H1 (cell line): Measurements from ENCODE around the gene POLN. TPM values are rescaled to one million over a fixed set of nuclear protein-coding genes. Genes with fewer than 3 reads are reported as not detected.

ENCODE experiments used
- CTCF ChIA-PET: fragments of 300-600 bp; sonication (Branson Sonifier 250); formaldehyde crosslinking; loops from one replicate; lab custom pipeline; 2021; ENCODE audit not compliant: partially characterized antibody; lab: Charles Lee
- POLR2A ChIA-PET: fragments of 300-600 bp; sonication (Branson Sonifier 250); formaldehyde crosslinking; loops from one replicate; lab custom pipeline; 2021; ENCODE audit warnings: inconsistent platforms; ENCODE audit not compliant: partially characterized antibody; lab: Charles Lee
- DNase-seq, 2 experiments: peaks; one replicate each; pipeline versions ENCODE4 v3.0.0 to v3.0.0-alpha.2; 2010 to 2022; ENCODE audit warnings: low spot score in 2 of 2, low read depth in 1 of 2, mixed read lengths in 1 of 2
- FAIRE-seq: peaks from 2 replicates; lab custom pipeline; 2011; peaks lifted over from hg19 to GRCh38; lab: Jason Lieb, UNC
- H2AFZ ChIP-seq: 2 replicates; pipeline ENCODE4 v1.8.1; 2012; ENCODE audit warnings: low read length, inconsistent platforms
- H2AK5ac ChIP-seq: 2 replicates; pipeline ENCODE4 v1.6.1; 2013; ENCODE audit warnings: low read depth, low read length
- H2BK120ac ChIP-seq: replicated peaks from 2 replicates; pipeline ENCODE3; 2013; ENCODE audit warnings: low read depth, low read length, inconsistent platforms
- H2BK12ac ChIP-seq: 2 replicates; pipeline ENCODE4 v1.6.1; 2013; ENCODE audit warnings: low read depth, low read length
- H2BK15ac ChIP-seq: 2 replicates; pipeline ENCODE4 v1.6.1; 2013; ENCODE audit warnings: low read length
- H2BK20ac ChIP-seq: 2 replicates; pipeline ENCODE4 v1.6.1; 2013; ENCODE audit warnings: low read length
- H2BK5ac ChIP-seq: 2 replicates; pipeline ENCODE4 v1.6.1; 2013; ENCODE audit warnings: low read depth, low read length
- H3K14ac ChIP-seq: 2 replicates; pipeline ENCODE4 v1.6.1; 2013; ENCODE audit warnings: inconsistent platforms; ENCODE audit not compliant: insufficient read length
- H3K18ac ChIP-seq: 2 replicates; pipeline ENCODE4 v1.6.1; 2013; ENCODE audit warnings: low read length; ENCODE audit errors: extremely low read depth
- H3K23ac ChIP-seq: 2 replicates; pipeline ENCODE4 v1.6.1; 2013; ENCODE audit warnings: inconsistent platforms; ENCODE audit not compliant: insufficient read length
- H3K23me2 ChIP-seq: 2 replicates; pipeline ENCODE4 v1.6.1; 2013; ENCODE audit warnings: low read depth, low read length
- H3K27ac ChIP-seq: 2 replicates; pipeline ENCODE4 v1.6.1; 2011; ENCODE audit warnings: low read depth, low read length, inconsistent platforms
- H3K27me3 ChIP-seq, 4 experiments: replicated peaks in 1 of 4; 1 replicate in 1 of 4; 2 replicates in 3 of 4; pipeline versions ENCODE4 v1.6.1 to v1.8.1; 2011 to 2013; ENCODE audit warnings: low read length in 3 of 4, mild to moderate bottlenecking in 3 of 4, inconsistent platforms in 2 of 4, mixed read lengths in 2 of 4, moderate library complexity in 1 of 4; ENCODE audit not compliant: control insufficient read depth in 3 of 4, insufficient read depth in 3 of 4; ENCODE audit errors: extremely low read depth in 1 of 4
- H3K36me3 ChIP-seq, 4 experiments: 2 replicates each; pipeline versions ENCODE4 v1.6.1 to v1.8.1; 2011 to 2013; ENCODE audit warnings: mild to moderate bottlenecking in 4 of 4, low read length in 3 of 4, moderate library complexity in 2 of 4, control low read depth in 1 of 4, inconsistent platforms in 1 of 4; ENCODE audit not compliant: insufficient read depth in 4 of 4, control insufficient read depth in 2 of 4
- H3K4ac ChIP-seq: replicated peaks from 2 replicates; pipeline ENCODE3; 2013; ENCODE audit warnings: low read length, low read depth, mixed read lengths, inconsistent platforms; ENCODE audit not compliant: insufficient read length
- H3K4me1 ChIP-seq, 4 experiments: replicated peaks in 1 of 4; 1 replicate in 1 of 4; 2 replicates in 3 of 4; pipeline versions ENCODE4 v1.6.1 to v1.8.1; 2011 to 2013; ENCODE audit warnings: low read length in 3 of 4, inconsistent platforms in 2 of 4, mixed read lengths in 1 of 4; ENCODE audit not compliant: insufficient read depth in 4 of 4, control insufficient read depth in 3 of 4
- H3K4me2 ChIP-seq, 2 experiments: 2 replicates each; pipeline versions ENCODE4 v1.6.1 to v1.8.1; 2011 to 2013; ENCODE audit warnings: low read depth in 2 of 2, low read length in 2 of 2, control low read depth in 1 of 2, inconsistent platforms in 1 of 2, mild to moderate bottlenecking in 1 of 2; ENCODE audit not compliant: insufficient read depth in 1 of 2
- H3K4me3 ChIP-seq, 4 experiments: fragments of 200-600, 300-600 bp in 1 of 4; sonication (generic), shearing (Covaris generic), sonication (Bioruptor Twin) in 1 of 4; 2 replicates each; pipeline versions ENCODE4 v1.5.1 to v1.8.1; 2011 to 2016; ENCODE audit warnings: low read length in 4 of 4, low read depth in 3 of 4, control low read depth in 2 of 4, inconsistent platforms in 2 of 4, mild to moderate bottlenecking in 2 of 4, mixed read lengths in 1 of 4, moderate library complexity in 1 of 4; ENCODE audit not compliant: insufficient read depth in 2 of 4; ENCODE audit errors: extremely low read depth in 1 of 4
- H3K56ac ChIP-seq: replicated peaks from 2 replicates; pipeline ENCODE3; 2013; ENCODE audit warnings: low read depth, mild to moderate bottlenecking, mixed read lengths, low read length, inconsistent platforms; ENCODE audit not compliant: insufficient read length
- H3K79me1 ChIP-seq: 2 replicates; pipeline ENCODE4 v1.6.1; 2013; ENCODE audit warnings: low read depth, low read length, control low read depth
- H3K79me2 ChIP-seq, 2 experiments: 2 replicates each; pipeline versions ENCODE4 v1.6.1 to v1.8.1; 2012 to 2013; ENCODE audit warnings: low read length in 2 of 2, mild to moderate bottlenecking in 2 of 2, inconsistent platforms in 1 of 2; ENCODE audit not compliant: insufficient read depth in 2 of 2, control insufficient read depth in 1 of 2
- H3K9ac ChIP-seq, 4 experiments: replicated peaks in 1 of 4; 1 replicate in 1 of 4; 2 replicates in 3 of 4; pipeline versions ENCODE4 v1.6.1 to v1.8.1; 2011 to 2013; ENCODE audit warnings: low read depth in 3 of 4, low read length in 3 of 4, control low read depth in 2 of 4, mild to moderate bottlenecking in 2 of 4, moderate library complexity in 2 of 4, inconsistent platforms in 1 of 4; ENCODE audit errors: extremely low read depth in 1 of 4
- H3K9me3 ChIP-seq, 2 experiments: 2 replicates each; pipeline versions ENCODE4 v1.6.1 to v1.8.1; 2012 to 2013; ENCODE audit warnings: mild to moderate bottlenecking in 2 of 2, moderate library complexity in 2 of 2, control low read depth in 1 of 2, inconsistent platforms in 1 of 2, low read depth in 1 of 2, low read length in 1 of 2, mixed read lengths in 1 of 2; ENCODE audit not compliant: insufficient read depth in 2 of 2
- H4K20me1 ChIP-seq, 2 experiments: replicated peaks in 1 of 2; 2 replicates each; pipeline versions ENCODE3 to v1.8.1; 2011 to 2013; ENCODE audit warnings: inconsistent platforms in 2 of 2, low read length in 2 of 2, mild to moderate bottlenecking in 1 of 2; ENCODE audit not compliant: insufficient read depth in 2 of 2, control insufficient read depth in 1 of 2
- H4K5ac ChIP-seq: 2 replicates; pipeline ENCODE4 v1.6.1; 2013; ENCODE audit warnings: low read length, low read depth, mixed read lengths, inconsistent platforms; ENCODE audit not compliant: insufficient read length
- H4K8ac ChIP-seq: 2 replicates; pipeline ENCODE4 v1.8.0; 2013; ENCODE audit warnings: mild to moderate bottlenecking, moderate library complexity, low read length, inconsistent platforms; ENCODE audit not compliant: insufficient read depth; ENCODE audit errors: extremely low read depth
- H4K91ac ChIP-seq: replicated peaks from 2 replicates; pipeline ENCODE3; 2013; ENCODE audit warnings: low read length, mixed read lengths, inconsistent platforms; ENCODE audit not compliant: insufficient read length
- BRCA1 ChIP-seq: IDR thresholded peaks from 2 replicates; pipeline ENCODE4 v1.6.1; 2012; ENCODE audit warnings: low read depth, low read length, improper control_type of control experiment
- CTCF ChIP-seq, 3 experiments: IDR thresholded peaks; 1 replicate in 2 of 3; 2 replicates in 1 of 3; pipeline versions ENCODE4 v1.5.1 to v1.6.1; 2011; ENCODE audit warnings: low read length in 3 of 3, mild to moderate bottlenecking in 3 of 3, inconsistent platforms in 2 of 3, low read depth in 1 of 3, moderate library complexity in 1 of 3; ENCODE audit not compliant: insufficient read depth in 1 of 3; ENCODE audit errors: control extremely low read depth in 1 of 3
- FOSL1 ChIP-seq: IDR thresholded peaks from 2 replicates; pipeline ENCODE4 v1.6.1; 2011; ENCODE audit warnings: mild to moderate bottlenecking, low read depth, low read length, moderate library complexity; ENCODE audit not compliant: insufficient read depth
- KDM4A ChIP-seq: IDR thresholded peaks from one replicate; pipeline ENCODE4 v1.7.1; 2012; ENCODE audit warnings: low read depth, mild to moderate bottlenecking, moderate library complexity, low read length, inconsistent platforms; ENCODE audit not compliant: severe bottlenecking
- RAD21 ChIP-seq, 2 experiments: IDR thresholded peaks in 1 of 2; conservative IDR thresholded peaks in 1 of 2; 2 replicates each; pipeline ENCODE4 v1.6.1; 2011; ENCODE audit warnings: low read depth in 2 of 2, low read length in 2 of 2, improper control_type of control experiment in 1 of 2, inconsistent platforms in 1 of 2, mild to moderate bottlenecking in 1 of 2, moderate library complexity in 1 of 2
- SAP30 ChIP-seq: fragments of 300-600 bp; sonication (generic); IDR thresholded peaks from 2 replicates; pipeline ENCODE4 v1.7.1; 2012; ENCODE audit warnings: low read length, moderate library complexity, mild to moderate bottlenecking, inconsistent platforms; ENCODE audit not compliant: insufficient read depth, insufficient replicate concordance
- SRF ChIP-seq: IDR thresholded peaks from 2 replicates; pipeline ENCODE4 v1.6.1; 2011; ENCODE audit warnings: mild to moderate bottlenecking, low read depth, low read length, moderate library complexity
- WGBS, 2 experiments: shearing (Covaris generic) in 1 of 2; methylation state at CpG; one replicate each; pipeline versions ENCODE4 v1.1.6 to v1.1.7; 2013 to 2015; ENCODE audit warnings: low lambda C conversion rate in 2 of 2, mixed read lengths in 2 of 2, inconsistent platforms in 1 of 2, low coverage in 1 of 2, missing lambda C conversion rate in 1 of 2; ENCODE audit not compliant: insufficient replicate concordance in 2 of 2, insufficient coverage in 1 of 2, insufficient read length in 1 of 2; ENCODE audit errors: extremely low coverage in 1 of 2, missing lambda C conversion rate in 1 of 2; 5-methylcytosine and 5-hydroxymethylcytosine counted together
- polyA plus RNA-seq, 7 experiments: library from polyadenylated mRNA; depleted of rRNA in 3 of 7; stranded (reverse) in 5 of 7; unstranded in 2 of 7; fragments of >200 nt in 5 of 7; fragments of 200-250 nt in 2 of 7; gene quantifications; 1 replicate in 5 of 7; 2 replicates in 1 of 7; 4 replicates in 1 of 7; pipeline versions ENCODE4 v1.2.1 to v1.2.3, GENCODE V29; 2011 to 2013; ENCODE audit warnings: missing spikeins in 2 of 7, mixed read lengths in 2 of 7
- total RNA-seq: library from RNA; stranded (reverse); fragmentation: NEBNext Ultra II Directional; extraction: Animal tissue kit (Norgen Biotek cat#: 25700); gene quantifications from 2 replicates; pipeline ENCODE4 v1.2.1, GENCODE V29; 2021

The POLN gene
- total and polyA plus RNA-seq, 2 of the 8 experiments (the other 6 are each of a cell fraction or from before 2014, with no cell fraction given), result 0.98 to 1.5 TPM

GRCh38 chr4:2102045-2102883 is 139.7 kb downstream of the POLN start:
- Histone ChIP-seq H2AFZ (no peak overlapping the region), H3K4ac (no peak overlapping the region), H3K9me3 (no peaks in the 10 kb centered on the region), H2BK20ac (no peak overlapping the region), H3K79me1 (no peaks in the 10 kb centered on the region; the same call in 1 of the 2 replicates), H4K91ac (no peak overlapping the region), H4K8ac (peak overlapping the region; percentile 51; the same call in 1 of the 2 replicates), H4K20me1 (no peaks in the 10 kb centered on the region), H3K4me3 (no peak overlapping the region), H3K36me3 (no peaks in the 10 kb centered on the region), H2BK120ac (no peak overlapping the region), H3K79me2 (no peaks in the 10 kb centered on the region), H2BK15ac (no peak overlapping the region), H3K27me3 (no peaks in the 10 kb centered on the region), H2BK12ac (0 out of 2 replicates have a peak overlapping the region, but pooled peaks have one; percentile 17), H4K5ac (no peak overlapping the region), H3K23ac (no peak overlapping the region), H3K56ac (no peak overlapping the region), H3K4me2 (no peak overlapping the region), H2AK5ac (no peak overlapping the region), H3K23me2 (no peaks in the 10 kb centered on the region; the same call in 1 of the 2 replicates), H3K18ac (no peak overlapping the region), H2BK5ac (no peak overlapping the region), H3K4me1 (no peaks in the 10 kb centered on the region), H3K9ac (no peak overlapping the region), H3K14ac (no peak overlapping the region), H3K27ac (no peak overlapping the region)
- DNase-seq (no peak), FAIRE-seq (no peak)
- CTCF ChIA-PET, result interaction anchor here (0.6 to 1.0 kb wide), 2 partner anchors 9 to 157 kb away, joined by 3 read pairs; no protein-coding TSS in a partner anchor
- TF ChIP-seq SRF (no peak), KDM4A (no peak), FOSL1 (no peak), BRCA1 (no peak), SAP30 (no peak), RAD21 (IDR thresholded peaks at IDR 0.05 in 1 of 2, conservative IDR thresholded peaks at IDR 0.05 in 1 of 2; ENCODE audit: low read depth in 2 of 2, low read length in 2 of 2) (peak; percentile 19 to 37; a peak in 2 of 4 replicates), CTCF (IDR thresholded peaks at IDR 0.05; ENCODE audit: control extremely low read depth in 1 of 3, insufficient read depth in 1 of 3, low read depth in 1 of 3, low read length in 3 of 3) (peak in 2 of 3 experiments; percentile 9 to 24; a peak in 2 of 4 replicates)
- POLR2A ChIA-PET, result no interaction called here
- 84% methylated on average over 4 of the region's 4 CpGs; no CpG with 5 or more reads in 1 of the 2 experiments for WGBS, 2 experiments
